CD4-positive, alpha-beta T cell treated with Interleukin-10 for 1 hour (primary cell): ENCODE results near the gene TMEM163.

Source experiments
- DNase-seq: peaks from one replicate; pipeline ENCODE4 v3.0.0-alpha.2; 2020

TMEM163 gene

GRCh38 chr2:134449751-134450513 is 268.9 kb downstream of the TMEM163 start:
- no peak for DNase-seq

GRCh38 chr2:134449157-134449556 is 269.6 kb downstream of the TMEM163 start:
- DNase-seq: no peak

DNA sequence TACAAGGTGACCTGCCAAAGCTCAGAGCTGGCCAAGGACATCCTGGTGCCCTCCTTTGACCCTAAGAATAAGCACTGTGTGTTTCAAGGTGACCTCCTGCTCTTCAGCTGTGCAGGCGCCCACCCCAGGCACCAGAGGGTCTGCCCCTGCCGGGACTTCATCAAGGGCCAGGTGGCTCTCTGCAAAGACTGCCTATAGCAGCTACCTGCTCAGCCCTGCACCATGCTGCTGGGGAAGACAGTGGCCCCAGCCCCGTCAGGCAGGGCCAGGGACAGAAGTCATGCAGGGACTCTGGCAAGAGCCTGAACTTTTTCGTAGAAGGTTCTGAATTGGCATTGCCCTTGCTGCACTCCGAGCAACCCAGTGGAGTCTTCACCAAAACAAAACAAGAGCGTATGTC is 270.1 kb downstream of the TMEM163 start:
- DNase-seq: no peak

GRCh38 chr2:134447669-134448068 is 271.1 kb downstream of the TMEM163 start:
- no peak for DNase-seq

DNA sequence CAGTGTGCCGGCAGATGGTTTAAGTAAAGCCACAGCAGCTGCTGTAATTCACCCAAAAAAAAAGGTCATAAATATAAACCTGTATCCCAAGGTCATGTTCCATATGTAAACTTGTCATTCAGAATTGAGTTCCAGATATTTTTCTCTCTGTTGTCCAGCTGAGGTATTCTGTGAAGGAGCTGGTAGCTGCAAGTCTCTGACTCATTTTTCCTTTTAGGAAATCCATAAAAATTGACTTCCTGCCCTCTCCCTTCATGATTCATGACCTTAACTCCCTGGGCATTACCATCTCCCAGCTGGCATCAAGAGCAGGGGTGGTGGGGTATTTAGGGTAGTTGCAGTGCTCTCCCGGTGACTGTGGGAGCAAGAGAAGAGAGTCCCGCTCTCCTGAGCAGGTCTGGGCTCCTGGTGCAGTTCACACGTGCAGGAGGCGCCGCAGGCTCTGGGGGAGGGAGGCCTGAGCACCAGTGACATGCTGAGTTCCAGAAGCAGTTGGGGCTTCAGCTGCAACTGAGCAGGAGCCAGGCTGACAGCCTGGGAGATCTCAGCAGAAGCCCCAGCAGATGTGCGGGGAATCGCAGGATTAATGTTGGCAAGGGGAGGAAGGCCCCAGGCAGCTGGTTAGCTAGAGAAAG is 272.3 kb downstream of the TMEM163 start:
- DNase-seq: no peak

- no peak for DNase-seq
Measured at GRCh38 chr2:134445985-134446382, 272.8 kb downstream of the TMEM163 start.

- DNase-seq: no peak
Measured at GRCh38 chr2:134445116-134445515, 273.7 kb downstream of the TMEM163 start.

GRCh38 chr2:134443814-134444480 is 274.9 kb downstream of the TMEM163 start:
- no peak for DNase-seq

GRCh38 chr2:134441153-134441863 is 277.5 kb downstream of the TMEM163 start:
- no peak for DNase-seq

GRCh38 chr2:134440336-134440909 is 278.4 kb downstream of the TMEM163 start:
- DNase-seq: no peak

GRCh38 chr2:134438371-134438770 is 280.4 kb downstream of the TMEM163 start:
- no peak for DNase-seq

- DNase-seq: no peak
Measured at GRCh38 chr2:134436706-134437105, 282.1 kb downstream of the TMEM163 start.

DNA sequence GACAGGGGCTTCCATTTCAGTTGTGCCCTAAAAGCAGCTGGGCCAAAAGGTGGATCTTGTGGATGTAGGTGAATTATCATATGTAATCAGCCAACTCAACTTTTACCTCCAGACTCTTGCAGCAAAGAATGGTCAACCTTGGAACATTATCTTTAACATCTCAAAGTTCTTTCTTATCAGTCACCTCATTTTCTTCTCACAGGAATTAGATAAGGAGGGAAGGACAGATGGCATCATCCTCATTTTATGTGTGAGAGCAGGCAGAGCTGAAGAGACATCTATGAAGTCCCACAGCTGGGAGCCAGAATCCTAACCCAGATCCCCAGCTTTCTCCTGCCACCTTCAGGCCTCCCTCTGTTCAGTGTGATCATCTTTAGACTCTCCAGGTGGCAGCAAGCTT is 282.9 kb downstream of the TMEM163 start:
- no peak for DNase-seq

GRCh38 chr2:134435505-134435904 is 283.3 kb downstream of the TMEM163 start:
- DNase-seq: no peak

- no peak for DNase-seq
Measured at GRCh38 chr2:134433979-134434378, 284.8 kb downstream of the TMEM163 start.

GRCh38 chr2:134433469-134433868 is 285.3 kb downstream of the TMEM163 start:
- DNase-seq: no peak

GRCh38 chr2:134432435-134432883 is 286.3 kb downstream of the TMEM163 start:
- DNase-seq: no peak

GRCh38 chr2:134431838-134432434 is 286.9 kb downstream of the TMEM163 start:
- no peak for DNase-seq

GRCh38 chr2:134429886-134430285 is 288.9 kb downstream of the TMEM163 start:
- DNase-seq: no peak

GRCh38 chr2:134426721-134427120 is 292.1 kb downstream of the TMEM163 start:
- DNase-seq: no peak

GRCh38 chr2:134425724-134426496 is 292.9 kb downstream of the TMEM163 start:
- no peak for DNase-seq
